ENCODE measurements around the gene HOXA9.

Gene HOXA9

GRCh38 chr7:27141137-27141922 lies 24.0 kb downstream of the HOXA9 start:
- no peak for DNase-seq (ENCODE audit: low read depth)

DNA sequence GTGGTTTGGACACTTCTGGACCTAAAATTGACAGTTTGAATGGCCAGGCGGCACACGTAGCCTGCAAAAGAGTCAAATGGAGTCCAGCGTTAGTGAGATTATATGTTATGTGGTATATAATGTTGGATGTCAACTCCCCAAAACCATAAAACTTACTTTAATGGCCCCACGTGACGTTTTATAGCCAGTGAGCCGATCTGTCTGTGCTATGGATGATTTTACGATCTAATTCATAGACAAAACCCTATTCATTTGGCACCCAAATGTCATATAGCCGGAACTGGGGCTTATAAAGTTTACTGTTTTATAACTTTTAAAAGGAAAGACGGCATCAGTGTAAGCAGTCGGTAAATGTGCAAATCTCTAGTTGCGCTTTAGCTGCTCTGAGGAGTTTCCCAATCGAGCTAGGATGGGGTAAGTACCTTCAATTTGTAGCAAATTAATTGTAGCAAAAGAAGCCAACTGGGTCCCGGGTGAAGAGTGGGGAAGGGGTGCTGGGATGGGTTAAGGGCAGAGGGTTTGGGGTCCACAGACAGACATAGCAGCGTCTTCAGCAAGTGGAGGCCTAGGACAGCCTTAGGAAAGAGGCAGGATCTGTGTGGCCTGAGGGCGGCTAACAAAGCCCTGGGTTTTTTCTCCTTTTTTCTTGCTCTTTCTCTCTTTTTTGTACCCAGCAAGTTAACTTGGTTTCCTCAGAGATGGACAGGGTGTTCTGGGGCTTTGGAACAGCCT lies 25.0 kb downstream of the HOXA9 start:
- no peak for DNase-seq (ENCODE audit: low read depth)

DNA sequence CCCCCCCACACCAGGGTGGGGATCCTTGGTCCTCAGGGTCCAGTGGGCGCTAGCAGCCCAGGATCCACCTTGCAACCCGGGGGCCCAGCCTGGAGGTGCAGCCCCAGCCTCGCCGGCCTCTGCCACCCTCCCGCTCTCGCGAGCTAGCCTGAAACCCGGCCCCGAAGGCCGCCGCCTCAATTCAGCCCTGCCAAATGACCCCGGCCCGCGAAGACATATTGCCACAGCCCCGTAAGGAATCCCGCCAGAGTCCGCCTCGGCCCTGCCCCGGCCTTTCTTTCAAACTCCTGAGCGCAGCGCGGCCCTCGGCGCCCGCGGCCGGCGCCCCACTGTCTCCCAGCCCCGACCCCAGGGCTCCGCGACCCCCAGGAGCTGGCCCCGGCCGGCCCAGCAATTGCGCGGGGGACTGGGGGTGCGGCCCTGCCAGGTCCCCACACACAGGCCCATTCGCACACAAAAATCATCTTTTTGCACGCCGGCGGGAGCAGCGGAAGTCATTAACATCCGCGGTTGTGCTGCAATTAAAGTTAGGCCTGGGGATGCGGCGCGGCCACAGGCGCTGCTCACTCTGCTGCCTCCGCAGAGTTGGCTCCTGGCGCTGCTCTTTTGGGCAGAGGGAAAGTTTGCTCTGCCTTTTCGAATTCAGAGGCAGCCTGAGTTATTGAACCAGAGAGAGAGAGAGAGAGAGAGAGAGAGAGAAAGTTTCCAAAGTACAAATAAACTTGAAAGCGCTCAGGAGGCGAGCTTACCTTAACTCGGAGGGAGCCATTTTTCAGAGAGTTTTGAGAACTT lies 25.8 kb downstream of the HOXA9 start:
- DNase-seq (ENCODE audit: low read depth) = no peak

- no peak for DNase-seq (ENCODE audit: low read depth)
Measured at GRCh38 chr7:27138985-27139333, 26.4 kb downstream of the HOXA9 start.

GRCh38 chr7:27138472-27138871 lies 26.9 kb downstream of the HOXA9 start:
- DNase-seq (ENCODE audit: low read depth) = no peak

DNA sequence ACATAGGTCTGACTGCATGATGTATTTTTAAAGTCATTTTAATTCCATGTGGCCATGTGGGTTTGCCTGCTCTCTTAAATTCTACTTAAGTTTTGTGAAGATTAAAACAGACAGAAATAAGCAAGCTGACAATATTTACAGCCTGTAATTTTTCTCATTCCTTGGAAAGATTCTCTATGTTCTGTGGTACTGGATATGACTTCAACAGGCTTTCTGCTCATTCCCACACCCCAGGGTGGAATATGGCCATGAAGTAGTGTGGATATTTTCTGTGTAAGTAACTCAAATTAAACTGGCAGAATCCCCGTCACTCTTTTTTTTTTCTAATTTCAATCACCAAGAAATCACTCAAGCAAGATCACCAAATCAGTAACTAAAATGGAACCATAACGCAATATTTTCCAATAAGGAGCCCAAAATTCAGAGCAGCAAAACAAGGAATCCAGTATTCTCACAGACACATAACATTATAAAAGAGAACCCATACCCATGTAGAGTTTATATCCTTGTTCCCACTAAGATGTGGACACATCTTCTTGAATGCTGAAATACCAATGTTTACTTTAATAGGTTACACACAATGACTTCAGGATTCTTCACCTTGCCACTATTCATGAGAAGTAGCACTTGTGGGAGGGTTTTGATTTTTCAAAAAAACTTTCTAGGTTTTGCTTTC lies 27.6 kb downstream of the HOXA9 start:
- no peak for DNase-seq (ENCODE audit: low read depth)

DNA sequence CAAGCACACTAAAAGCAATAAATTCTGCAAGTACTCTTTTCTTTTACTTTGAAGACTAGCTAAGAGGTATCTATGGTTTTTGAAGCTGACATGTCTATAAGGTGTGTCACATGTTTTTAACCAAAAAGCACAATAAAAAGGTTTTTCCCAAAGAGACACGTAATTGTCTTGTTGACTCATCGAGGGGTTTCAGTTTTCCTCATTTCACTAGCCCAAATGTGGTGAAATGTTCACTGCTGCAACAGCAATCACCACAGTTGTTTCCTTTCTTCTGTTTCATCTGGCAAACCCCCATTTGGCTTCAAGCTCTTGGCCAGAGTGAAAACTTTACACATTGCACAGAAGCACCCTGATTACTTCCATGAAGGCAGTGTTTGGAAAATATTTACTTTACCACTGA lies 30.9 kb downstream of the HOXA9 start:
- DNase-seq (ENCODE audit: low read depth) = no peak

GRCh38 chr7:27133409-27134231 lies 31.7 kb downstream of the HOXA9 start:
- DNase-seq (ENCODE audit: low read depth) = no peak

DNA sequence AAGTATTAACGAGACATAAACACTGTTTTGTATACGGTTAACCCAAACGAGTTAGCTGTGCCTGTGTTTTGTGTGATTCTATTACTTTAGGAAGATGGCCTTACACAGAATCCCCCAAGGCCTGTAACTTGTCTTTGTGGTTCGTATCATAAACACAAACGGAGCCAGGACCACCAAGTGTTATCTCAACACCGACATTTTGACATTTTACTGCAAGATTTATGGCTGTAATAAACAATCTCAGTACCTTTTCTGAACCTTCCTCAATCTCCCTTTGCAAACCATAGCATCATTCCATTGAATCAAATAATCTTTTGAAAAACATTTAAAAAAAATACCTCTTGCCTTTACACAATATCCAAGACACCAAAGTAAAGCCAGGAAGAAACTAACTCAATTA lies 32.4 kb downstream of the HOXA9 start:
- no peak for DNase-seq (ENCODE audit: low read depth)

DNA sequence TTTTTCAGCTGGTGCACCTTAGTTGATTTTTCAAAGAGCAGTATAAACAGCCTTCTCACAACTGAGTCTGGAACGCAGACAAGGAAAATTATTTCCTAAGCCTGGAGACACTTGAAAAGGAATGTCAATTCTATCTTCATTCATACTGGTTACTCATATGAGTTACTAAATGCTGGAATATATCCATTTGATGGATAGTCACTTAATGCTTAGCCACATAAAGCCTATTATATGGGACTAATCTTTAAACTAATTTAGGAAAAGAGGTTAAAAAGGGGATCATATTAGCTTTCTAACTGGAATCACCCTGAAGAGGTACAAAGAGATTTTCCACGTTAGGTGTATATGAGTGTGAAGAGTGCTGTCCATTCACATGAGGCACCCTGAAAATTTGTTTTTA lies 33.1 kb downstream of the HOXA9 start:
- DNase-seq (ENCODE audit: low read depth) = no peak

DNA sequence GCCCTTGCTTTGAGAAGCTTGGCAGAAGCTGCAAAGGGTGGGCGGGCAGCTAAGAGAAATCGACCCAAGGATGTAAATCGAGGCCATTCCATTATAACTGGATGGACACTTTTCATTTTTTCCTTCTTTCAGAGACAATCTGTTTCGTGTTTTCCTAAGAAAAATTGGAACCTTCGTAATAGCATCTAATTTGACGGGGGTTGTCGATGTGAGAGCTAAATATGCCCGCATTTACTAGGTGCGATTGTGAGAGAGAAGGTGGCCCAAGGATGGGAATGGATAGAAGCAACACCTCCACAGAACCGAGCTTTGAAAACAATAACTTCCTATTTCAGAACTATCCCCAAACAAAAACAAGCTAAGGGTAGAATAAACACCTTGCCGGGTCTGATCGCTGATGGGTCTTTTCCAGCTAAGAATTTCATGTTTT lies 33.9 kb downstream of the HOXA9 start:
- no peak for DNase-seq (ENCODE audit: low read depth)

DNA sequence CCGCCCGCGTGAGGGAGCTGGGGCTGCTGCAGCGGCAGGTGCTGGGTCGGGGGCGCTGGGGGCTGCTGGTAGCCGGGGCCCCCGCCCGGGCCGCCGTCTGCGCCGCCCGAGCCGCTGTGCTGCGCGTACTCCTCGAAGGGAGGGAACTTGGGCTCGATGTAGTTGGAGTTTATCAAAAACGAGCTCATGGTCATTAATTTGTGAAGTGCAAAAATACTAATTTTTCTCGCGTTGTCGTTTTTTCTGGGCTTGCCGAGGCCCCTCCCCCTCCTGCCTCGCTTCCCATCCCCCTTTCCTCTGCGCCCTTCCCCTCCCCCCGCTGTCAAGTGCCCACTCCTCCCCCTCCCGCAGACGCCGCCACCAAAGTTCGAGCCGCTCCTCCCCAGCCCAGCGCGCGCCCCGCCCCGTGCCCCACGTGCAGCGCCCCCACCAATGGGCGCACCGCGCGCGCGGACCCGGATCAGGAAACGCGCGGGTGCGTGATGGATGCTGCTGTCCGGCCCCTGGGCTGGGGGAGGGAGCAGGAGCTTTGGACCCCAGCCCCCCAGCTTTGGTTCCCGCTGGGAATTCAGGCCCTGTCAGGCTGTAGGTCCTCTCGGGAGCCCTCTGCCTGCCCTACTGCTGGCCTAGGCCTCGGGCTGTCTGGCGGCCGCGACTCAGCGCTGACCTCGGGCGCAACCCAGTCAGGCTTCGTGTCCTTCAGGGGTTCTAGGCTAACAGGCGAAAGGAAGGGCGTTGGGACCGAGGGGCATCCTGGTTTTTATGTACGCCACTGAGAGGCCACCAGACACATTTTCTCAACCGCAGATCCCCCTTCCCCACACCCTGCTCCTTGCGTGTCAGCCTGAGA lies 34.6 kb downstream of the HOXA9 start, which contains the start of gene HOXA4:
Gene HOXA4, minus strand, starts transcription at position 218 of the 850 bp plus-strand sequence. Its CDS starts 24 bp downstream, at position 194.
- peak; percentile 55 for DNase-seq (ENCODE audit: low read depth)

- no peak for DNase-seq (ENCODE audit: low read depth)
Measured at GRCh38 chr7:27129729-27130539, 35.4 kb downstream of the HOXA9 start.

- DNase-seq (ENCODE audit: low read depth) = no peak
Measured at GRCh38 chr7:27128776-27129728, 36.3 kb downstream of the HOXA9 start.

DNA sequence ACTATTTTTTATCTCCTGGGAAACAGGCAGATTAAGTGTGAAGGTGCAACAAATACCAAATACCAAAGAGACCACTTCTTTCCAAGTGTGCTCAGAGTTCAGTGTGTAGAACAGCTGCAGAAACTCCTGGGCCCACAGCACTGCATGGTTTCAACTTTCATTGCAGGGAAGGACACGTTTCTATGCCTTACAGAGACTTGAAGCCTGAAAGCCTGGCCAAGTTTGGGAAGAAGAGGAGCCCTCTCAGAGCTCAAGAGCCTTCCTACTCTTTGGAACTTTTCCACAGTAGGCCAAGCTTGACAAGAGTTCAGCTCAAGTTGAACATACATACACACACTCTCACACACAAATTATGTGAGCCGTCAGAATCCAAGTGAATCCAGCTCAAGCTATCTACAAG lies 37.3 kb downstream of the HOXA9 start:
- DNase-seq (ENCODE audit: low read depth) = no peak

- DNase-seq (ENCODE audit: low read depth) = no peak
Measured at GRCh38 chr7:27126596-27127327, 38.6 kb downstream of the HOXA9 start.

DNA sequence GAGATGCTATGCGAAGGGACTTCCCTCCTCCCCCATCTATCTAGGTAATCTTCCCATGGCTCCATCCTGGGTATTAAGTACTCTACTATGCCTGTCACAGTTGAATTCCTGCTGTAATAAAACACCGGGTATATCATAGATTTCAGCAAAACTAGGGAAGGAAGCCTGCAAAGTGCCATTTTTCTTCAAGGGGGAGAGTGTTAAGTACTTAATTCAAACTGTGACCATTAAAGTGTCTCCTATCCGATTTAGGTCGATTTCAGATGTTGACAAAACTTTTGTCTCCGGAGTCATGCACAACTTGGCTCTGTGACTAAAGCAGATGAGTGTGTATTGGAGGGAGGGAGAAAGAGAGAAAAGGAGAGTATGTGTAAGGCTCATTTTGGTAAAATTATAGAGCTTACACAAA lies 39.3 kb downstream of the HOXA9 start:
- no peak for DNase-seq (ENCODE audit: low read depth)
